ENCODE data around the gene DBNDD2.
A peak's percentile ranks its signal among the peaks of the same experiment; 100 is the strongest.

Gene DBNDD2

GRCh38 chr20:45450097-45450818 is 42.2 kb downstream of the DBNDD2 start:
- DNase-seq (ENCODE audit: low spot score): peak; percentile 55

- DNase-seq (ENCODE audit: low spot score): no peak
Measured at GRCh38 chr20:45452238-45452637, 44.1 kb downstream of the DBNDD2 start.

- DNase-seq (ENCODE audit: low spot score): no peak
Measured at GRCh38 chr20:45452772-45453691, 44.9 kb downstream of the DBNDD2 start.

- DNase-seq (ENCODE audit: low spot score): peak; percentile 58
Measured at GRCh38 chr20:45456632-45457031, 48.5 kb downstream of the DBNDD2 start.

GRCh38 chr20:45459606-45460005 is 51.5 kb downstream of the DBNDD2 start:
- DNase-seq (ENCODE audit: low spot score): no peak
